Measurements from ENCODE around the gene RAF1.

RAF1 gene

DNA sequence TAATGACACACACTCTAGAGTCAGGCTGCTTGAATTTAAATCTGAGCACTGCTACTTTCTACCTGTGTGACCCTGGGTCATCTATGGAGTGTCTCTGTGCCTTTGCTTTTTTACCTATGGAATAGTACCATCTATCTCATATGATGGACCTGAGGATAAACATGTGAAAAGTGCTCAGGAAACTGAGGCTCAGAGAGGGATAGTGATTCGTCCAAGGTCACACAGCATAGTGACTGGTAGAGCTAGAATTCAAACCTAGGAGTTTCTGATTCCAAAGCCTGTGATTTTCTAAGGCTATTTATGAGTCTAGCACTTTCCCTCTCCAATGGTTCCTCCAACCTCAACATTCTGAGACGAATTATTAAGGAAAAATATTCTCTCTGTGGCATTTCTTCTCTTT is 32.0 kb upstream of the RAF1 start:
- Histone ChIP-seq H3K4me3 (ENCODE audit: low read depth in 1 of 2, low read length in 2 of 2) (no peak overlapping the region), H3K9me3 (ENCODE audit: low read length) (no peaks in the 10 kb centered on the region), H3K4me1 (ENCODE audit: insufficient read depth, low read length) (no peaks in the 10 kb centered on the region), H3K9ac (ENCODE audit: low read length) (no peak overlapping the region), H3K27me3 (ENCODE audit: control insufficient read depth in 1 of 2, insufficient read depth in 2 of 2, low read length in 2 of 2) (no peaks in the 10 kb centered on the region), H3K36me3 (ENCODE audit: insufficient read depth, low read length) (no peaks in the 10 kb centered on the region), H3K27ac (ENCODE audit: low read depth, low read length) (no peak overlapping the region)

DNA sequence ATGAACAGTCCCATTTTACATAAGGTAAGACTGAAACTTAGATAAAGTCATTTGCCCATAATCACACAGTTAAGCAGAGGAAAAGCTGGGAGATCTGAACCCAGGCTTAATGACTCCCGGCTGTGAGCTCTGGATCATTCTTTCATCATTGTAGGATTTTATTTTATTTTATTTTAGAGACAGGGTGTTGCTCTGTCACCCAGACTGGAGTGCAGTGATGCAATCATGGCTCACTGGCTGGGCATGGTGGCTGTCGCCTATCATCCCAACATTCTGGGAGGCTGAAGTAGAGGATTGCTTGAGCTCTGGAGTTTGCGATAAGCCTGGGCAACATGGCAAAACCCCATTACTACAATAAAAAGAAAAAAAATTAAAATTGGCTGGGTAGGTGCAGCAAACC is 31.2 kb upstream of the RAF1 start:
- no peaks in the 10 kb centered on the region for H3K9me3 ChIP-seq (ENCODE audit: low read length)
- no peak overlapping the region for H3K27ac ChIP-seq (ENCODE audit: low read depth, low read length)

GRCh38 chr3:12692444-12692843 is 28.5 kb upstream of the RAF1 start:
- Histone ChIP-seq H3K4me3 (ENCODE audit: low read depth in 1 of 2, low read length in 2 of 2) (no peak overlapping the region), H3K9ac (ENCODE audit: low read length) (no peak overlapping the region), H3K9me3 (ENCODE audit: low read length) (no peaks in the 10 kb centered on the region), H3K4me1 (ENCODE audit: insufficient read depth, low read length) (no peaks in the 10 kb centered on the region), H3K27ac (ENCODE audit: low read depth, low read length) (no peak overlapping the region), H3K27me3 (ENCODE audit: control insufficient read depth in 1 of 2, insufficient read depth in 2 of 2, low read length in 2 of 2) (no peaks in the 10 kb centered on the region), H3K36me3 (ENCODE audit: insufficient read depth, low read length) (no peaks in the 10 kb centered on the region)

More for the DNA sequence above, 31.2 kb upstream of the RAF1 start:
- Histone ChIP-seq H3K9ac (ENCODE audit: low read length) (no peak overlapping the region), H3K36me3 (ENCODE audit: insufficient read depth, low read length) (no peaks in the 10 kb centered on the region), H3K4me3 (ENCODE audit: low read depth in 1 of 2, low read length in 2 of 2) (no peak overlapping the region), H3K27me3 (ENCODE audit: control insufficient read depth in 1 of 2, insufficient read depth in 2 of 2, low read length in 2 of 2) (no peaks in the 10 kb centered on the region), H3K4me1 (ENCODE audit: insufficient read depth, low read length) (no peaks in the 10 kb centered on the region)

- Histone ChIP-seq H3K36me3 (ENCODE audit: insufficient read depth, low read length) (no peaks in the 10 kb centered on the region), H3K9me3 (ENCODE audit: low read length) (no peaks in the 10 kb centered on the region), H3K4me3 (ENCODE audit: low read depth in 1 of 2, low read length in 2 of 2) (no peak overlapping the region), H3K9ac (ENCODE audit: low read length) (no peak overlapping the region), H3K27ac (ENCODE audit: low read depth, low read length) (no peak overlapping the region), H3K4me1 (ENCODE audit: insufficient read depth, low read length) (no peaks in the 10 kb centered on the region), H3K27me3 (ENCODE audit: control insufficient read depth in 1 of 2, insufficient read depth in 2 of 2, low read length in 2 of 2) (no peaks in the 10 kb centered on the region)
These were observed 26.2 kb upstream of the RAF1 start for GRCh38 chr3:12689997-12690711.

DNA sequence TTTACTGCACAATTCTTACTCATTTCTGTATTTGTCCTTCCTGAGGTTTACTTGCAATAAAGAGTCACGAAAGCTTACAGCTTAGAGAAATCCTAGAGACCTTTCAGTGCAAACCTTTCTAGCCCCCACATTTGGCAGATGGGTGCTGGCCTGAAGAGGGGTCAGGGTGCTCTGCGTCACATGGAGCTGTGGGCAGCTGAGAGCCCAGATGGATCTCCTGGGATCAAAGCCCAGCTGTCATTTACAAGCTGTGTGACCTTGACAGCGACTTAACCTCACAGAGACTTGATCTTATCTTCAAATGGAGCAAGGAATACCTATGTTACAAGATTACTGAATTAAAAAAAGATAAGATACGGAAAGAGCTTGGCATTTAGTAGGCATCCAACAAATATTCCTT is 24.0 kb upstream of the RAF1 start:
- no peak overlapping the region for H3K4me3 ChIP-seq (ENCODE audit: low read depth in 1 of 2, low read length in 2 of 2)
- no peaks in the 10 kb centered on the region for H3K4me1 ChIP-seq (ENCODE audit: insufficient read depth, low read length)
- H3K9ac ChIP-seq (ENCODE audit: low read length), result no peak overlapping the region
- no peak overlapping the region for H3K27ac ChIP-seq (ENCODE audit: low read depth, low read length)
- H3K9me3 ChIP-seq (ENCODE audit: low read length), result no peaks in the 10 kb centered on the region
- H3K36me3 ChIP-seq (ENCODE audit: insufficient read depth, low read length), result no peaks in the 10 kb centered on the region
- no peaks in the 10 kb centered on the region for H3K27me3 ChIP-seq (ENCODE audit: control insufficient read depth in 1 of 2, insufficient read depth in 2 of 2, low read length in 2 of 2)

DNA sequence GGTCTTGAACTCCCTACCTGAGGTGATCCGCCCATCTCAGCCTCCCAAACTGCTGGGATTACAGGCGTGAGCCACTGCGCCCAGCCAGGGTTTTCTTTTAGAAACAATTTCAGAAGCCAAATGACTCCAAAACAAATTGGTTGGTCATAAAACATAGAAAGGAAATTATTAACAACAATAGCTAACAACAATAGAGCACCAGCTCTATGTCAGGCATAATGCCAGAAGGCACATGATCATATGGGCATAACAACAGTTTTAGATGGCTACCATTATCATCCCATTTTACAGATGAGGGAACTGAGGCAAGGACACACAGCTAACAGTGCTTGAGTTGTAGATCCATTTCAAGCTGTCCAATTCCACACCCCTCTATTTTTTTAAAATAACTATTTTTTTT is 22.2 kb upstream of the RAF1 start:
- H3K36me3 ChIP-seq (ENCODE audit: insufficient read depth, low read length), result no peaks in the 10 kb centered on the region
- no peak overlapping the region for H3K9ac ChIP-seq (ENCODE audit: low read length)
- H3K9me3 ChIP-seq (ENCODE audit: low read length), result no peaks in the 10 kb centered on the region
- H3K27me3 ChIP-seq (ENCODE audit: control insufficient read depth in 1 of 2, insufficient read depth in 2 of 2, low read length in 2 of 2), result no peaks in the 10 kb centered on the region
- H3K4me3 ChIP-seq (ENCODE audit: low read depth in 1 of 2, low read length in 2 of 2), result no peak overlapping the region
- no peaks in the 10 kb centered on the region for H3K4me1 ChIP-seq (ENCODE audit: insufficient read depth, low read length)
- H3K27ac ChIP-seq (ENCODE audit: low read depth, low read length), result no peak overlapping the region

GRCh38 chr3:12681943-12682390 is 18.1 kb upstream of the RAF1 start:
- Histone ChIP-seq H3K27me3 (ENCODE audit: control insufficient read depth in 1 of 2, insufficient read depth in 2 of 2, low read length in 2 of 2) (no peaks in the 10 kb centered on the region), H3K27ac (ENCODE audit: low read depth, low read length) (no peak overlapping the region), H3K4me1 (ENCODE audit: insufficient read depth, low read length) (no peaks in the 10 kb centered on the region), H3K4me3 (ENCODE audit: low read depth in 1 of 2, low read length in 2 of 2) (no peak overlapping the region), H3K36me3 (ENCODE audit: insufficient read depth, low read length) (no peaks in the 10 kb centered on the region), H3K9me3 (ENCODE audit: low read length) (no peaks in the 10 kb centered on the region), H3K9ac (ENCODE audit: low read length) (no peak overlapping the region)

GRCh38 chr3:12681089-12681942 is 17.4 kb upstream of the RAF1 start:
- no peaks in the 10 kb centered on the region for H3K36me3 ChIP-seq (ENCODE audit: insufficient read depth, low read length)
- no peak overlapping the region for H3K27ac ChIP-seq (ENCODE audit: low read depth, low read length)
- no peaks in the 10 kb centered on the region for H3K4me1 ChIP-seq (ENCODE audit: insufficient read depth, low read length)
- no peak overlapping the region for H3K9ac ChIP-seq (ENCODE audit: low read length)
- no peaks in the 10 kb centered on the region for H3K9me3 ChIP-seq (ENCODE audit: low read length)
- no peaks in the 10 kb centered on the region for H3K27me3 ChIP-seq (ENCODE audit: control insufficient read depth in 1 of 2, insufficient read depth in 2 of 2, low read length in 2 of 2)
- no peak overlapping the region for H3K4me3 ChIP-seq (ENCODE audit: low read depth in 1 of 2, low read length in 2 of 2)

DNA sequence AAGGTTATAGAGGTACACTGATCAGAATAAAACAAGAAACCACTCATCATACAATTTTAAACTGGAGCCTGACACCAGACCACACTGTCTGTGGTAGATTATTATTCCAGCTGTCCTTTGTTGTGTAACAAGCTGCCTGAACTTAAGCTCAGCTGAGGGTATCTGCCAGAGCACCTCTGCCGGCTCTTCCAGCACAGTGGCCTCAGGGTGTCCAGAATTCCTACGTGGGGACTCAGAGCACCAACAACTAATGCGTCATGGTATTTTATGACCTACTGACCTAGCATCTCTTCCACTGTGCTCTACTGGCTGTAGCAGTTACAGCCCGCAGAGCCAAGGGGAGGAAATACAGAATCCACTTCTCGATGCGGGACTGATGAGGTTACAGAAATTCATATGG is 15.6 kb upstream of the RAF1 start:
- Histone ChIP-seq H3K27me3 (ENCODE audit: control insufficient read depth in 1 of 2, insufficient read depth in 2 of 2, low read length in 2 of 2) (no peaks in the 10 kb centered on the region), H3K4me3 (ENCODE audit: low read depth in 1 of 2, low read length in 2 of 2) (no peak overlapping the region), H3K27ac (ENCODE audit: low read depth, low read length) (no peak overlapping the region), H3K9me3 (ENCODE audit: low read length) (no peaks in the 10 kb centered on the region), H3K36me3 (ENCODE audit: insufficient read depth, low read length) (no peaks in the 10 kb centered on the region), H3K9ac (ENCODE audit: low read length) (no peak overlapping the region), H3K4me1 (ENCODE audit: insufficient read depth, low read length) (no peaks in the 10 kb centered on the region)

- Histone ChIP-seq H3K9ac (ENCODE audit: low read length) (no peak overlapping the region), H3K4me3 (ENCODE audit: low read depth in 1 of 2, low read length in 2 of 2) (no peak overlapping the region), H3K27me3 (ENCODE audit: control insufficient read depth in 1 of 2, insufficient read depth in 2 of 2, low read length in 2 of 2) (no peaks in the 10 kb centered on the region), H3K36me3 (ENCODE audit: insufficient read depth, low read length) (no peaks in the 10 kb centered on the region), H3K9me3 (ENCODE audit: low read length) (no peaks in the 10 kb centered on the region), H3K4me1 (ENCODE audit: insufficient read depth, low read length) (no peaks in the 10 kb centered on the region), H3K27ac (ENCODE audit: low read depth, low read length) (no peak overlapping the region)
These were observed 13.7 kb upstream of the RAF1 start for GRCh38 chr3:12677616-12678015.

DNA sequence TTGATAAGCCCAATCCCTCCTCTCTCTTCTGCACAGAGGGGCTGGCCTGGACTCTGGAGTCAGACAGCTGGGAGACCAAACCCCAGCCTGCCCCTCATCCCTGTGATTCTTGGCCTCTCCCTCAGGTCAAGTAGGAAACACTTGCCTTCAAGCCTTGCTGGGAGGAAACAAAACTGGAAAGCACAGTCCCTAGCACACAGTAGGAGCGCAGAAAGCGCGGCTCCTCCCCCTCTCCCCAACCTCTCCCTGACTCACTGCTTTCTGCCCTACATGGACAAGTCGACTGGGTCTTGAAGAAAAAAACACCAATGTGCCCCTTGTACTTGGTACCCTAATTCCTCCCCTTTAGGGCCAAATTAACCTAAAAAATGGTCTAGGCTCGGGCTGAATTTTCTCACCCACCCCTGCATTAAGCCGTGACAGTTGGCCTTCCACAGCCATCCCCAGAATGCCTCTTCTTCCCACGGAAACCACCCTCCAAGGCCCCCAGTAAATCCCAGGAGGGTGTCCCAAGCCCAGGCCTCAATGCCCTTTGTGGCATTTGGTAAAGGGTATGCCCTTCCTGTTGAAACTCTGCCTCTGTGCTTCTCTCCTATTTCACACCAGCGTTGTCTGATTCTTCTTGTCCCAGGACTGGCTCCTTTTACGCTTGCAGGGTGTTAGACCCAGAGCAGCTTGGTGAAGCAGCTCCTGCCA is 11.3 kb upstream of the RAF1 start:
- H3K4me3 ChIP-seq (ENCODE audit: low read depth in 1 of 2, low read length in 2 of 2), result no peak overlapping the region
- no peaks in the 10 kb centered on the region for H3K27me3 ChIP-seq (ENCODE audit: control insufficient read depth in 1 of 2, insufficient read depth in 2 of 2, low read length in 2 of 2)
- no peak overlapping the region for H3K9ac ChIP-seq (ENCODE audit: low read length)
- H3K36me3 ChIP-seq (ENCODE audit: insufficient read depth, low read length), result no peaks in the 10 kb centered on the region
- H3K27ac ChIP-seq (ENCODE audit: low read depth, low read length), result no peak overlapping the region
- no peaks in the 10 kb centered on the region for H3K9me3 ChIP-seq (ENCODE audit: low read length)
- H3K4me1 ChIP-seq (ENCODE audit: insufficient read depth, low read length), result no peaks in the 10 kb centered on the region

Measured in muscle layer of colon (tissue), 2 donors.